CD4-positive, alpha-beta memory T cell (primary cell): ENCODE measurements around the gene IL22RA1. TPM values are rescaled to one million over a fixed set of nuclear protein-coding genes. Genes with fewer than 3 reads are reported as not detected.

Experiments used
- CTCF ChIA-PET: fragments of 350-600 bp; sonication (Branson Sonifier 250); formaldehyde crosslinking; loops from one replicate; lab custom pipeline; 2021; ENCODE audit warnings: inconsistent platforms; ENCODE audit not compliant: partially characterized antibody; lab: Charles Lee
- POLR2A ChIA-PET: fragments of 350-600 bp; sonication (Branson Sonifier 250); formaldehyde crosslinking; loops from one replicate; lab custom pipeline; 2021; ENCODE audit not compliant: partially characterized antibody; lab: Charles Lee
- DNase-seq, 5 donors: peaks; one replicate each; pipeline versions ENCODE4 v3.0.0 to v3.0.0-alpha.2; 2020 to 2022; ENCODE audit warnings: mixed read lengths in 1 of 5
- H3K27ac ChIP-seq: one replicate; pipeline ENCODE4 v1.7.0; 2013; ENCODE audit warnings: low read depth, low read length
- H3K27me3 ChIP-seq: 2 replicates; pipeline ENCODE4 v1.7.0; 2013; ENCODE audit warnings: mild to moderate bottlenecking, low read length, moderate library complexity; ENCODE audit not compliant: insufficient read depth
- H3K36me3 ChIP-seq: 2 replicates; pipeline ENCODE4 v1.7.0; 2013; ENCODE audit warnings: mild to moderate bottlenecking, low read length, moderate library complexity; ENCODE audit not compliant: insufficient read depth
- H3K4me1 ChIP-seq: 2 replicates; pipeline ENCODE4 v1.7.0; 2013; ENCODE audit warnings: mild to moderate bottlenecking, low read length, moderate library complexity; ENCODE audit not compliant: insufficient read depth
- H3K4me3 ChIP-seq, 2 donors: one replicate each; pipeline ENCODE4 v1.7.0; 2013; ENCODE audit warnings: low read length in 2 of 2, mild to moderate bottlenecking in 1 of 2
- H3K9me3 ChIP-seq, 2 donors: one replicate each; pipeline ENCODE4 v1.7.0; 2013; ENCODE audit warnings: low read length in 2 of 2, control low read depth in 1 of 2; ENCODE audit not compliant: control insufficient read depth in 1 of 2
- H3K27ac Mint-ChIP-seq, 7 donors: one replicate each; pipeline ENCODE4 v1.8.0; 2020 to 2021; ENCODE audit warnings: mixed read lengths in 7 of 7, mild to moderate bottlenecking in 6 of 7, inconsistent platforms in 3 of 7, moderate library complexity in 3 of 7
- H3K27me3 Mint-ChIP-seq, 2 donors: one replicate each; pipeline ENCODE4 v1.8.0; 2020 to 2021; ENCODE audit warnings: mixed read lengths in 2 of 2
- H3K36me3 Mint-ChIP-seq, 2 donors: one replicate each; pipeline ENCODE4 v1.8.0; 2020 to 2021; ENCODE audit warnings: mixed read lengths in 2 of 2, inconsistent platforms in 1 of 2, mild to moderate bottlenecking in 1 of 2
- H3K4me1 Mint-ChIP-seq, 4 donors: one replicate each; pipeline ENCODE4 v1.8.0; 2020 to 2021; ENCODE audit warnings: mixed read lengths in 4 of 4, mild to moderate bottlenecking in 1 of 4
- H3K4me3 Mint-ChIP-seq, 8 donors: one replicate each; pipeline ENCODE4 v1.8.0; 2020 to 2021; ENCODE audit warnings: mixed read lengths in 8 of 8, mild to moderate bottlenecking in 7 of 8, moderate library complexity in 6 of 8, inconsistent platforms in 3 of 8
- H3K9me3 Mint-ChIP-seq, 8 donors: one replicate each; pipeline ENCODE4 v1.8.0; 2020 to 2021; ENCODE audit warnings: mixed read lengths in 8 of 8, mild to moderate bottlenecking in 5 of 8, inconsistent platforms in 3 of 8, moderate library complexity in 1 of 8
- intact Hi-C: fragments of 100-400 bp; cut with micrococcal nuclease; formaldehyde crosslinking; loops from one replicate; pipeline ENCODE4 v1.15.1; 2023
- polyA plus RNA-seq, 2 donors: library from polyadenylated mRNA; unstranded; fragments of 300-500 nt; fragmentation: Illumina TruSeq; gene quantifications; one replicate each; pipeline ENCODE4 v1.2.3, GENCODE V29; 2021
- total RNA-seq, 2 experiments: library from RNA; stranded (reverse); gene quantifications; one replicate each; pipeline ENCODE4 v1.2.3, GENCODE V29; 2021

The IL22RA1 gene
- total and polyA plus RNA-seq, 4 experiments from 2014 or later, result not detected

DNA sequence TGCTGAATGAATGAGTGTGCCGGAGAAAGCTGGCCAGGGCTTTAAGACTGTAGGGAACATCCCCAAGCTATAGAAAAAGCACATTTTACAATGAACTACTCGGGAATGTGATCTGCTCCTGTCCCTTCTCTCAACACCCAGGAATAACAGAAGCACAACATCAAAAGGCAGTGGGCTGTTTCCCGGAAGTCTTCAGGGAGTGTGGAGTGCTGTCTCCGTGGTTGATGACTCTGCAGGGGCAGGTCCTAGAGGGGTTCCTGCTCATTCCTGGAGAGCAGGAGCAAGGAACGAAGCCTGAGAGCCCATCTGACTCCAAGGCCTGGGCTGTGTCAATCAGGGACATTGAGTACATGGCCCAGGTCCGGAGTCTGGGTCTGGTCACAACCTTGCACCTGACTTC lies 4.9 kb upstream of the IL22RA1 start:
- H3K36me3 ChIP-seq, result no peaks in the 10 kb centered on the region
- H3K4me1 ChIP-seq, result peaks cover 10% of the 10 kb centered on the region
- H3K27ac Mint-ChIP-seq, result peak overlapping the region in 1 of 7 donors; percentile 19
- H3K9me3 ChIP-seq, result no peaks in the 10 kb centered on the region
- no peaks in the 10 kb centered on the region for H3K27me3 ChIP-seq
- H3K36me3 Mint-ChIP-seq, result no peaks in the 10 kb centered on the region
- no peak overlapping the region for H3K4me3 ChIP-seq
- H3K27ac ChIP-seq, result no peak overlapping the region
- peaks cover 7 to 11% (median 9%) of the 10 kb centered on the region in 4 donors for H3K4me1 Mint-ChIP-seq
- no peak overlapping the region for H3K4me3 Mint-ChIP-seq
- DNase-seq, result no peak
- no peaks in the 10 kb centered on the region for H3K9me3 Mint-ChIP-seq
- ChIA-PET CTCF (interaction anchor here (1.2 to 10.7 kb wide), 4 partner anchors 9 to 245 kb away, joined by 3 to 158 read pairs (median 3); no protein-coding TSS in a partner anchor), POLR2A (no interaction called here)
- intact Hi-C loops, result no loop called here
- peaks cover 9 to 22% of the 10 kb centered on the region in 2 donors for H3K27me3 Mint-ChIP-seq

DNA sequence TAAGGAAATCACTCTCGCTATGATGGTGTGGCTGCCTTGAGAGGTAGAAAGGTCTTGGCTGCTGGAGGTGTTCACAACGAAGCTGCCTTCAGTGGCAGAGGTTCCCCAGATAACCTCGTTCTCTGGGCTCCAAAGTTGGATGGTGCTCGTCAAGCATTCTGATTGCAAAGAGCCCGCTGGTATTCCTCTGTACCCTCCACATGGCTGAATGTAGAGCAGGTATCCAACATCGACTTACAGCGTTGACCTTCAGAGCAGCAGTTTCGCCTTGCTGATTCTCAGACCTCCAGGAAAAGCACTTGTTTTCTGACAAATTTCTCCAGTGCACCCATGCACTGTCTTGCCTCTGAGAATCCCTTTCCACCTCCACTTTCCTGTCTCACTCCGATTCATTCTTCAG lies 4.3 kb upstream of the IL22RA1 start:
- ChIA-PET POLR2A (no interaction called here), CTCF (interaction anchor here (1.4 to 10.7 kb wide), 2 partner anchors 8 to 246 kb away, joined by 3 to 158 read pairs; no protein-coding TSS in a partner anchor)
- intact Hi-C loops, result no loop called here
- Histone ChIP-seq H3K4me3 (no peak overlapping the region), H3K4me1 (peaks cover 10% of the 10 kb centered on the region), H3K9me3 (no peaks in the 10 kb centered on the region), H3K27me3 (no peaks in the 10 kb centered on the region), H3K36me3 (no peaks in the 10 kb centered on the region), H3K27ac (no peak overlapping the region)
- H3K9me3 Mint-ChIP-seq, result no peaks in the 10 kb centered on the region
- no peak overlapping the region for H3K27ac Mint-ChIP-seq
- H3K4me1 Mint-ChIP-seq, result peaks cover 7 to 11% (median 9%) of the 10 kb centered on the region in 4 donors
- H3K36me3 Mint-ChIP-seq, result no peaks in the 10 kb centered on the region
- peaks cover 11 to 22% of the 10 kb centered on the region in 2 donors for H3K27me3 Mint-ChIP-seq
- DNase-seq, result no peak
- no peak overlapping the region for H3K4me3 Mint-ChIP-seq

DNA sequence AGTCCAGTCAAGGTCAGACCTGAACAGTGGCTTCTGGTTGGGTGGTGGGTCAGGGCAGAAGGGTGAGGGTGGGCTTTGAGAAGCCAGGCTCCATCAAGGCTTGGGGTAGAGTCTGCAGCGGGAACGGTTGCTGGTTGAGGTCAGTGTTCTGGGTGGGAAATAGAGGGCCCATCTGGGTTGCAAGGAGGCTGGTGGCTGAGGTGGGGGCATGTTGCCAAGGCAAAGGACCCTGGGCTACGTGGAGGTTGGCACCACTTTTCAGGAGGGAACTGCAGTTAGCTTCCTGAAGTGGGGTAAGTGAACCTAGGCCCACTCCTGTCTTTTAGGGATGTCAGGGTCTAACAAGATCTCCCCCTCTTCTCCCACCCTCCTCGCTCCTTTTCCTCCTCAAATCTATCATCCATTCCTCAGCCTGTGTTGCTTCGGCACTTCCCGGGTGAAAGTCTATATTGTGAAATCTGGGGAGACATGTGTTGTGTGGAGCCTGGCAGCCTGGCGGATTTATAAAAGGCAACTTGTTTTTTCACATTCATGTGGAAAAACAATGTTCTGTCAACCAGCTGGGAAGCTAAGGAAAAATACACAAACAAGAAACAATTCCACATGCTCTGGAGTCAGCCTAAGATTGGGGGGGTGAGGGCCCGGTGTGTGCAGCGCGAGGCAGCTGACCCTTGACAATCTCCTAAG lies 1.5 kb downstream of the IL22RA1 start:
- DNase-seq, result no peak
- no peak overlapping the region for H3K27ac ChIP-seq
- no peaks in the 10 kb centered on the region for H3K9me3 ChIP-seq
- intact Hi-C loops, result no loop called here
- H3K27me3 ChIP-seq, result no peaks in the 10 kb centered on the region
- no peaks in the 10 kb centered on the region for H3K9me3 Mint-ChIP-seq
- H3K36me3 ChIP-seq, result no peaks in the 10 kb centered on the region
- ChIA-PET CTCF (interaction anchor here (1.7 kb wide), 1 partner anchor 9 kb away, joined by 5 read pairs; no protein-coding TSS in a partner anchor), POLR2A (interaction anchor here (0.6 kb wide), 1 partner anchor 47 kb away, joined by 4 read pairs; no protein-coding TSS in a partner anchor)
- H3K4me3 Mint-ChIP-seq, result peak overlapping the region in 1 of 8 donors; percentile 17
- no peaks in the 10 kb centered on the region for H3K4me1 ChIP-seq
- peaks cover 1 to 12% of the 10 kb centered on the region in 2 donors for H3K27me3 Mint-ChIP-seq
- H3K36me3 Mint-ChIP-seq, result no peaks in the 10 kb centered on the region
- no peak overlapping the region for H3K27ac Mint-ChIP-seq
- no peak overlapping the region for H3K4me3 ChIP-seq
- H3K4me1 Mint-ChIP-seq, result no peaks in the 10 kb centered on the region

DNA sequence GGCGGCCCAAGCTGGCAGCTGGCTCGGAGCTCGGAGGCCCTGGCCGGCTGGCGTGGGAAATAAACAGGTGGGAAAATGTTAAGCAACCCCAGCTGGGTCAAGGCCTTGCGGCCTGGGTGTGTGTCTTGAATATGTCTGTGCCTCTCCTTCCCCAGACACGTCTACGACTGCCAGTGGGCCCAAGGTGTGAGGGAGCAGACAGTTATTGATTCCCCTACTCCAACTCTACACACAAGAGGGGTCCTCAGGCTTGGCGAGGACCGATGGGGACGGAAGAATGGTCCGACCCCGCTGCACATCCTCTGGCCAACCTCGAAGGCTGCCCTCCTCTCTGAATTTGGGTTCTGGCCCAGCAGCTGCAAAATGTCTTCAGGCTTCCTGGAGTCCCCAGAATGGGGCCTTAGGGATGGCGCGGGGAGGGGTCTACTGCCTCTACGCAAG lies 2.2 kb downstream of the IL22RA1 start:
- H3K36me3 Mint-ChIP-seq, result no peaks in the 10 kb centered on the region
- Histone ChIP-seq H3K36me3 (no peaks in the 10 kb centered on the region), H3K4me3 (no peak overlapping the region), H3K4me1 (no peaks in the 10 kb centered on the region), H3K9me3 (no peaks in the 10 kb centered on the region), H3K27ac (no peak overlapping the region), H3K27me3 (no peaks in the 10 kb centered on the region)
- ChIA-PET CTCF (interaction anchor here (1.9 kb wide), 1 partner anchor 10 kb away, joined by 7 read pairs; no protein-coding TSS in a partner anchor), POLR2A (no interaction called here)
- H3K4me3 Mint-ChIP-seq, result no peak overlapping the region
- no peaks in the 10 kb centered on the region for H3K4me1 Mint-ChIP-seq
- H3K27me3 Mint-ChIP-seq, result peaks cover 1 to 9% of the 10 kb centered on the region in 2 donors
- no peak for DNase-seq
- intact Hi-C loops, result no loop called here
- H3K27ac Mint-ChIP-seq, result no peak overlapping the region
- no peaks in the 10 kb centered on the region for H3K9me3 Mint-ChIP-seq

DNA sequence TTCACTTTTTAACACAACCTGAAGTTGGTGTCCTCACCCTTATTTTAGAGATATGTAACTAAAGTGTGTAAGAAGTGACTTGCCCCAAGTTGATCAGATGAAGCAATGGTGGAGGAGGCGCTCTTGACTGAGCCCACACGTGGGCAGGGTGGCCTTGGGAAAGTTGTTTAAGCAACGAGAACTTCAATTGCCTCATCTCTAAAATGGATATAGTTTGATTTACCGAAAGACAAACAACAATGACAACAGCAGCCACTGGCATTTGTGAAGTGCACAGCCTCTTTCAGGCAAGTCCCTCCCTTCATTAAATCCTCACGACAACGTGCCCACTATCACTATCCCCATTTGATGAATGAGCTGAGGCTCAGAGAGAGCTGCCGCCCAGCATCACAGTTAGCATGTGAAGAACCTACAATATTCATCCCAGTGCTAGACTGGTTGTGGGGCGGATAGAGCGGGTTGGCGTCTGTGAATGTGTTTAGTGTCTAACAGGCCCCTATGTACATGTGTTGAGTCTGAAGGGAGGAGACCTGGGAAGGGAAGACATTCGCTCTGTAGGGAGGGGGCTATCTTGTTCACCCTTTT lies 3.0 kb downstream of the IL22RA1 start:
- POLR2A ChIA-PET, result no interaction called here
- Histone ChIP-seq H3K4me1 (no peaks in the 10 kb centered on the region), H3K27me3 (no peaks in the 10 kb centered on the region), H3K9me3 (no peaks in the 10 kb centered on the region), H3K36me3 (no peaks in the 10 kb centered on the region), H3K27ac (no peak overlapping the region), H3K4me3 (no peak overlapping the region)
- H3K9me3 Mint-ChIP-seq, result peaks cover 0 to 2% (median 0%) of the 10 kb centered on the region in 8 donors
- no peak overlapping the region for H3K27ac Mint-ChIP-seq
- H3K4me3 Mint-ChIP-seq, result no peak overlapping the region
- CTCF ChIA-PET, result interaction anchor here (1.9 kb wide), 1 partner anchor 11 kb away, joined by 7 read pairs; no protein-coding TSS in a partner anchor
- H3K36me3 Mint-ChIP-seq, result no peaks in the 10 kb centered on the region
- DNase-seq, result no peak
- H3K27me3 Mint-ChIP-seq, result peaks cover 1 to 9% of the 10 kb centered on the region in 2 donors
- no peaks in the 10 kb centered on the region for H3K4me1 Mint-ChIP-seq
- intact Hi-C loops, result no loop called here

DNA sequence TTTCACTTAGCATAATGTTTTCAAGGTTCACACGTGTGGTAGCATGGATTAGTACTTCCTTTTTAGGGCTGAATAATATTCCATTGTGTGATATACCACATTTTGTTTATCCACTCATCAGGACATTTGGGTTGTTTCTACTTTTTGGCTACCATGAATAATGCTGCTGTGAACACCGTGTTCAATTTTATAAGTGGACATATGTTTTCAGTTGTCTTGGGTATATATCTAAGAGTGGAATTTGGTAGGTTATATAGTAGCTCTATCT lies 3.8 kb downstream of the IL22RA1 start:
- H3K27me3 Mint-ChIP-seq, result peaks cover 1 to 5% of the 10 kb centered on the region in 2 donors
- CTCF ChIA-PET, result interaction anchor here (1.1 to 1.9 kb wide), 2 partner anchors 9 to 12 kb away, joined by 3 to 7 read pairs; no protein-coding TSS in a partner anchor
- H3K4me3 Mint-ChIP-seq, result no peak overlapping the region

DNA sequence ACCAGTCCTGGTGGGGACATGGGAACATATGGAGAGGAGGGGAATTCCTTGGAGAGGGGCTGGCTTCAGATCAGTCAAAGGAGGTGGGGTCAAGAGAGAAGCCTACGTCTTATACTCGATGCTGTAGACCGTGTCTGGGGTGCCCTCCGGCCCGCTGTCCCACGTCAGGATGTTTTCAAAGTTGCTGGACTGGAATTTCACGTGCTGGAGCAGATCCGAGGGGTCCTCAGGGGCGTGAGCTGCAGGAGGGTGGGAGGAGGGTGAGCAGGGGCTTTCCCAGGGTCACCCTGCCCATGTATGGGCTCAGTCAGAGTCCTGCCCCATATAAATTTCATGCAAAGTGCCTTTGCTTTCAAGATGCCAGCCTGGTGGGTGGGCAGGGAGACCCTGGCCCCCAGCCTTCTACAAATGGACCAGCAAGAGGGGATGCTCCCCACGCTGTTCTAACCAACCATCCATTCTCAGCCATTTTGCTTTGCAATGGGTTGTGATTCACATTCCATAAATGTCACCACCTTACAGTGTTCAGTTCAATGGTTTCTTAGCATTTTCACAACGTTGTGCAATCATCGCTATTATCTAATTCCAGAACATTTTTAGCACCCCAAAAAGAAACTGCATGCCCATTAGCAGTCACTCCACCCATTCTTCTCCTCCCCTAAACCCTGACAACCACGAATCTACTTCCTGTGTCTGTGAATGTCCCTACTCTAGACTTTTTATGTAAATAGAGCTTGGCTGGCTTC lies 4.3 kb downstream of the IL22RA1 start:
- CTCF ChIA-PET, result interaction anchor here (1.1 to 1.9 kb wide), 2 partner anchors 9 to 12 kb away, joined by 3 to 7 read pairs; no protein-coding TSS in a partner anchor

More for the DNA sequence above, 3.8 kb downstream of the IL22RA1 start:
- Histone ChIP-seq H3K9me3 (no peaks in the 10 kb centered on the region), H3K4me3 (no peak overlapping the region), H3K27ac (no peak overlapping the region), H3K4me1 (no peaks in the 10 kb centered on the region), H3K27me3 (no peaks in the 10 kb centered on the region), H3K36me3 (no peaks in the 10 kb centered on the region)
- Mint-ChIP-seq H3K27ac (no peak overlapping the region), H3K4me1 (no peaks in the 10 kb centered on the region), H3K9me3 (peaks cover 0 to 2% (median 0%) of the 10 kb centered on the region in 8 donors), H3K36me3 (no peaks in the 10 kb centered on the region)
- intact Hi-C loops, result no loop called here
- POLR2A ChIA-PET, result no interaction called here
- no peak for DNase-seq

More for the DNA sequence above, 4.3 kb downstream of the IL22RA1 start:
- Histone ChIP-seq H3K27me3 (no peaks in the 10 kb centered on the region), H3K9me3 (no peaks in the 10 kb centered on the region), H3K4me1 (no peaks in the 10 kb centered on the region), H3K4me3 (no peak overlapping the region), H3K36me3 (no peaks in the 10 kb centered on the region), H3K27ac (no peak overlapping the region)
- no peak for DNase-seq
- Mint-ChIP-seq H3K4me1 (no peaks in the 10 kb centered on the region), H3K36me3 (no peaks in the 10 kb centered on the region), H3K27ac (no peak overlapping the region), H3K4me3 (no peak overlapping the region), H3K27me3 (peaks cover 1 to 5% of the 10 kb centered on the region in 2 donors), H3K9me3 (peaks cover 0 to 2% (median 0%) of the 10 kb centered on the region in 8 donors)
- intact Hi-C loops, result no loop called here
- POLR2A ChIA-PET, result no interaction called here
